GM15510 (cell line): ENCODE data around the gene MEAK7.

Experiments used
- POLR2A ChIP-seq: IDR thresholded peaks from 3 replicates; pipeline ENCODE4 v1.6.1; 2011; ENCODE audit warnings: borderline replicate concordance; ENCODE audit not compliant: insufficient read length; ENCODE audit errors: extremely low read depth

Gene MEAK7

GRCh38 chr16:84477661-84478060, 26.8 kb downstream of the MEAK7 start:
- TF ChIP-seq POLR2A = no peak

GRCh38 chr16:84476401-84476800, 28.1 kb downstream of the MEAK7 start:
- TF ChIP-seq POLR2A = no peak

- no peak for TF ChIP-seq POLR2A
Measured at GRCh38 chr16:84475643-84476240, 28.7 kb downstream of the MEAK7 start.

- TF ChIP-seq POLR2A = no peak
Measured at GRCh38 chr16:84471966-84472365, 32.5 kb downstream of the MEAK7 start.

GRCh38 chr16:84471316-84471715, 33.1 kb downstream of the MEAK7 start:
- no peak for TF ChIP-seq POLR2A

GRCh38 chr16:84467709-84468108, 36.8 kb downstream of the MEAK7 start:
- TF ChIP-seq POLR2A = no peak

- TF ChIP-seq POLR2A = no peak
Measured at GRCh38 chr16:84467256-84467655, 37.2 kb downstream of the MEAK7 start.

GRCh38 chr16:84466692-84467091, 37.8 kb downstream of the MEAK7 start:
- no peak for TF ChIP-seq POLR2A

- TF ChIP-seq POLR2A = no peak
Measured at GRCh38 chr16:84465154-84465553, 39.3 kb downstream of the MEAK7 start.

GRCh38 chr16:84464116-84464515, 40.3 kb downstream of the MEAK7 start:
- TF ChIP-seq POLR2A = no peak

GRCh38 chr16:84463221-84463620, 41.2 kb downstream of the MEAK7 start:
- no peak for TF ChIP-seq POLR2A

GRCh38 chr16:84462296-84463210, 41.9 kb downstream of the MEAK7 start:
- no peak for TF ChIP-seq POLR2A

GRCh38 chr16:84461413-84462295, 42.8 kb downstream of the MEAK7 start:
- no peak for TF ChIP-seq POLR2A

GRCh38 chr16:84461029-84461412, 43.4 kb downstream of the MEAK7 start:
- no peak for TF ChIP-seq POLR2A
